SK-N-SH treated with all-trans-retinoic acid at 6 μM for 48 hours (cell line): ENCODE measurements around the gene ABL2.

Experiments
- ARNTL ChIP-seq: fragments of 450-650 bp; formaldehyde crosslinking; IDR thresholded peaks from 2 replicates; pipeline ENCODE4 v1.5.0; 2020; ENCODE audit warnings: low read depth, mild to moderate bottlenecking, moderate library complexity, borderline replicate concordance
- BACH2 ChIP-seq: fragments of 250-450 bp; sonication (Bioruptor Pico); IDR thresholded peaks from 2 replicates; pipeline ENCODE4 v1.9.0; 2021; ENCODE audit warnings: mild to moderate bottlenecking, borderline replicate concordance
- TCF4 ChIP-seq: fragments of 250-450 bp; sonication (Bioruptor Pico); IDR thresholded peaks from 2 replicates; pipeline ENCODE4 v1.8.0; 2021; ENCODE audit warnings: mild to moderate bottlenecking, moderate library complexity, borderline replicate concordance
- ZC3H10 ChIP-seq: fragments of 250-450 bp; sonication (Bioruptor Pico); IDR thresholded peaks from 2 replicates; pipeline ENCODE4 v1.5.1; 2021; ENCODE audit warnings: mild to moderate bottlenecking, moderate library complexity
- ZFP3 ChIP-seq: fragments of 250-450 bp; sonication (Bioruptor Pico); IDR thresholded peaks from 2 replicates; pipeline ENCODE4 v1.5.0; 2020; ENCODE audit warnings: mild to moderate bottlenecking, moderate library complexity

DNA sequence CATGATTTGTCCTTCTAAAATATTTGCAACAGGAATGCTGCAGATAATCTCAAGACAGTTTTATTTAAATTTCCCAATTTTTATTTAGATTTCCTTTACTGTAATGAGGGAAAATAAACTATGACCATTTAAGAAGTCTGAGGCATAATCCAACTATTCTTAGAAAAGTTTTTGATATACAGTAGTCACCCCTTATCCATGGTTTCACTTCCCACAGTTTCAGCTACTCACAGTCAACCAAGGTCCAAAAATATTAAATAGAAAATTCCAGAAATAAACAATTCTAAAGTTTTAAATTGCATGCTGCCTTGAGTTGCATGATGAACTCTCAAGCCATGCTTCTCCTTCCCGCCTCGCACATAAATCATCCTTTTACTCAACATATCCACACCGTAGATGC lies 114.3 kb downstream of the ABL2 start:
- no peak for TF ChIP-seq BACH2 (CRISPR knock-in tag)
- TF ChIP-seq ZFP3 (CRISPR knock-in tag) = no peak
- no peak for TF ChIP-seq TCF4 (CRISPR knock-in tag)
- TF ChIP-seq ARNTL (CRISPR knock-in tag) = no peak
- no peak for TF ChIP-seq ZC3H10
